Measurements from ENCODE around the gene ETV2.

ETV2 gene

DNA sequence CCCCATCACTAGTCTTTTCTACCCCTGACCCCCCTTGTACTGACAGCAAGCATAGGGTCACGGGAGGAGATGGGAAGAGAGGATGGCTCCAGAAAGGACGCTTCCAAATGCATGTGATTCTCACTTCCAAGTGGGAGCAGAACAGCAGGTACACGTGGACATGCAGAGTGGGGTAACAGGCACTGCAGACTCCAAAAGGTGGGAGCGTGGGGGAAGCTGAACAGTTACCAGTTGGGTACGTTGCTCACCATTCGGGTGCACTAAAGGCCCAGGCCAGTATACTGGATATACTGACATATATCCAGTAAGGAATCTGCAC is 2.3 kb upstream of the ETV2 start (continued):
- TF ChIP-seq ZNF623 (tag by site-specific recombination; IDR thresholded peaks at IDR 0.05) (no peak), ZNF138 (tag by site-specific recombination; IDR thresholded peaks at IDR 0.05; ENCODE audit: borderline replicate concordance) (no peak), KLF10 (tag by site-specific recombination; IDR thresholded peaks at IDR 0.05) (no peak), FEZF1 (tag by site-specific recombination; IDR thresholded peaks at IDR 0.05) (no peak), ZBTB48 (tag by site-specific recombination; IDR thresholded peaks at IDR 0.05) (no peak), ZNF140 (tag by site-specific recombination; IDR thresholded peaks at IDR 0.05) (no peak), ZNF600 (tag by site-specific recombination; IDR thresholded peaks at IDR 0.05) (peak; percentile 11; the same call in 1 of the 2 replicates), ZNF24 (tag by site-specific recombination; IDR thresholded peaks at IDR 0.05) (no peak), ZSCAN16 (tag by site-specific recombination; IDR thresholded peaks at IDR 0.05) (no peak), GLIS2 (tag by site-specific recombination; IDR thresholded peaks at IDR 0.05) (0 out of 2 replicates have a peak, but pooled peaks have one; percentile 1), ZNF23 (tag by site-specific recombination; IDR thresholded peaks at IDR 0.05; ENCODE audit: borderline replicate concordance) (no peak), TRIM28 (IDR thresholded peaks at IDR 0.05; ENCODE audit: borderline replicate concordance, low read length) (no peak), OVOL3 (tag by site-specific recombination; IDR thresholded peaks at IDR 0.05) (no peak), ZNF16 (tag by site-specific recombination; IDR thresholded peaks at IDR 0.05; ENCODE audit: low read depth) (no peak), ZNF660 (tag by site-specific recombination; IDR thresholded peaks at IDR 0.05) (no peak), ZNF670 (tag by site-specific recombination; IDR thresholded peaks at IDR 0.05; ENCODE audit: low read depth) (no peak), ZFHX2 (tag by site-specific recombination; conservative IDR thresholded peaks at IDR 0.05) (0 out of 2 replicates have a peak, but pooled peaks have one; percentile 4), ZFP41 (tag by site-specific recombination; IDR thresholded peaks at IDR 0.05; ENCODE audit: borderline replicate concordance) (no peak), ZNF76 (tag by site-specific recombination; IDR thresholded peaks at IDR 0.05; ENCODE audit: borderline replicate concordance, low read depth) (no peak), ZNF175 (tag by site-specific recombination; IDR thresholded peaks at IDR 0.05) (no peak)
- TF ChIP-seq, protein P1, sequence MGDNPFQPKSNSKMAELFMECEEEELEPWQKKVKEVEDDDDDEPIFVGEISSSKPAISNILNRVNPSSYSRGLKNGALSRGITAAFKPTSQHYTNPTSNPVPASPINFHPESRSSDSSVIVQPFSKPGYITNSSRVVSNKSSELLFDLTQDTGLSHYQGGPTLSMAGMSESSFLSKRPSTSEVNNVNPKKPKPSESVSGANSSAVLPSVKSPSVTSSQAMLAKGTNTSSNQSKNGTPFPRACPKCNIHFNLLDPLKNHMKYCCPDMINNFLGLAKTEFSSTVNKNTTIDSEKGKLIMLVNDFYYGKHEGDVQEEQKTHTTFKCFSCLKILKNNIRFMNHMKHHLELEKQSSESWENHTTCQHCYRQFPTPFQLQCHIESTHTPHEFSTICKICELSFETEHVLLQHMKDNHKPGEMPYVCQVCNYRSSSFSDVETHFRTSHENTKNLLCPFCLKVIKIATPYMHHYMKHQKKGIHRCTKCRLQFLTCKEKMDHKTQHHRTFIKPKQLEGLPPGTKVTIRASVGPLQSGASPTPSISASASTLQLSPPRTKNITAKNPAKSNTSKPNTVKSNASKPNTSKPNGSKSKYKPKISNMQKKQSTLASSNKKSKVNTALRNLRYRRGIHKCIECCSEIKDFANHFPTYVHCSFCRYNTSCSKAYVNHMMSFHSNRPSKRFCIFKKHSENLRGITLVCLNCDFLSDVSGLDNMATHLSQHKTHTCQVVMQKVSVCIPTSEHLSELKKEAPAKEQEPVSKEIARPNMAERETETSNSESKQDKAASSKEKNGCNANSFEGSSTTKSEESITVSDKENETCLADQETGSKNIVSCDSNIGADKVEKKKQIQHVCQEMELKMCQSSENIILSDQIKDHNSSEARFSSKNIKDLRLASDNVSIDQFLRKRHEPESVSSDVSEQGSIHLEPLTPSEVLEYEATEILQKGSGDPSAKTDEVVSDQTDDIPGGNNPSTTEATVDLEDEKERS (tag by site-specific recombination; IDR thresholded peaks at IDR 0.05) = no peak
- TF ChIP-seq, protein P2, sequence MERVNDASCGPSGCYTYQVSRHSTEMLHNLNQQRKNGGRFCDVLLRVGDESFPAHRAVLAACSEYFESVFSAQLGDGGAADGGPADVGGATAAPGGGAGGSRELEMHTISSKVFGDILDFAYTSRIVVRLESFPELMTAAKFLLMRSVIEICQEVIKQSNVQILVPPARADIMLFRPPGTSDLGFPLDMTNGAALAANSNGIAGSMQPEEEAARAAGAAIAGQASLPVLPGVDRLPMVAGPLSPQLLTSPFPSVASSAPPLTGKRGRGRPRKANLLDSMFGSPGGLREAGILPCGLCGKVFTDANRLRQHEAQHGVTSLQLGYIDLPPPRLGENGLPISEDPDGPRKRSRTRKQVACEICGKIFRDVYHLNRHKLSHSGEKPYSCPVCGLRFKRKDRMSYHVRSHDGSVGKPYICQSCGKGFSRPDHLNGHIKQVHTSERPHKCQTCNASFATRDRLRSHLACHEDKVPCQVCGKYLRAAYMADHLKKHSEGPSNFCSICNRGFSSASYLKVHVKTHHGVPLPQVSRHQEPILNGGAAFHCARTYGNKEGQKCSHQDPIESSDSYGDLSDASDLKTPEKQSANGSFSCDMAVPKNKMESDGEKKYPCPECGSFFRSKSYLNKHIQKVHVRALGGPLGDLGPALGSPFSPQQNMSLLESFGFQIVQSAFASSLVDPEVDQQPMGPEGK (tag by site-specific recombination; IDR thresholded peaks at IDR 0.05) = no peak; the same call in 1 of the 2 replicates
- TF ChIP-seq, protein P3, sequence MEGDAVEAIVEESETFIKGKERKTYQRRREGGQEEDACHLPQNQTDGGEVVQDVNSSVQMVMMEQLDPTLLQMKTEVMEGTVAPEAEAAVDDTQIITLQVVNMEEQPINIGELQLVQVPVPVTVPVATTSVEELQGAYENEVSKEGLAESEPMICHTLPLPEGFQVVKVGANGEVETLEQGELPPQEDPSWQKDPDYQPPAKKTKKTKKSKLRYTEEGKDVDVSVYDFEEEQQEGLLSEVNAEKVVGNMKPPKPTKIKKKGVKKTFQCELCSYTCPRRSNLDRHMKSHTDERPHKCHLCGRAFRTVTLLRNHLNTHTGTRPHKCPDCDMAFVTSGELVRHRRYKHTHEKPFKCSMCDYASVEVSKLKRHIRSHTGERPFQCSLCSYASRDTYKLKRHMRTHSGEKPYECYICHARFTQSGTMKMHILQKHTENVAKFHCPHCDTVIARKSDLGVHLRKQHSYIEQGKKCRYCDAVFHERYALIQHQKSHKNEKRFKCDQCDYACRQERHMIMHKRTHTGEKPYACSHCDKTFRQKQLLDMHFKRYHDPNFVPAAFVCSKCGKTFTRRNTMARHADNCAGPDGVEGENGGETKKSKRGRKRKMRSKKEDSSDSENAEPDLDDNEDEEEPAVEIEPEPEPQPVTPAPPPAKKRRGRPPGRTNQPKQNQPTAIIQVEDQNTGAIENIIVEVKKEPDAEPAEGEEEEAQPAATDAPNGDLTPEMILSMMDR (tag by site-specific recombination; IDR thresholded peaks at IDR 0.05) = no peak
- TF ChIP-seq, protein P4, sequence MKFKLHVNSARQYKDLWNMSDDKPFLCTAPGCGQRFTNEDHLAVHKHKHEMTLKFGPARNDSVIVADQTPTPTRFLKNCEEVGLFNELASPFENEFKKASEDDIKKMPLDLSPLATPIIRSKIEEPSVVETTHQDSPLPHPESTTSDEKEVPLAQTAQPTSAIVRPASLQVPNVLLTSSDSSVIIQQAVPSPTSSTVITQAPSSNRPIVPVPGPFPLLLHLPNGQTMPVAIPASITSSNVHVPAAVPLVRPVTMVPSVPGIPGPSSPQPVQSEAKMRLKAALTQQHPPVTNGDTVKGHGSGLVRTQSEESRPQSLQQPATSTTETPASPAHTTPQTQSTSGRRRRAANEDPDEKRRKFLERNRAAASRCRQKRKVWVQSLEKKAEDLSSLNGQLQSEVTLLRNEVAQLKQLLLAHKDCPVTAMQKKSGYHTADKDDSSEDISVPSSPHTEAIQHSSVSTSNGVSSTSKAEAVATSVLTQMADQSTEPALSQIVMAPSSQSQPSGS (tag by site-specific recombination; IDR thresholded peaks at IDR 0.05; ENCODE audit: low read depth) = no peak
- TF ChIP-seq, protein P5, sequence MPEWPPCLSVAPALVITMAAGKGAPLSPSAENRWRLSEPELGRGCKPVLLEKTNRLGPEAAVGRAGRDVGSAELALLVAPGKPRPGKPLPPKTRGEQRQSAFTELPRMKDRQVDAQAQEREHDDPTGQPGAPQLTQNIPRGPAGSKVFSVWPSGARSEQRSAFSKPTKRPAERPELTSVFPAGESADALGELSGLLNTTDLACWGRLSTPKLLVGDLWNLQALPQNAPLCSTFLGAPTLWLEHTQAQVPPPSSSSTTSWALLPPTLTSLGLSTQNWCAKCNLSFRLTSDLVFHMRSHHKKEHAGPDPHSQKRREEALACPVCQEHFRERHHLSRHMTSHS (tag by site-specific recombination; IDR thresholded peaks at IDR 0.05) = no peak
- TF ChIP-seq, protein P6, sequence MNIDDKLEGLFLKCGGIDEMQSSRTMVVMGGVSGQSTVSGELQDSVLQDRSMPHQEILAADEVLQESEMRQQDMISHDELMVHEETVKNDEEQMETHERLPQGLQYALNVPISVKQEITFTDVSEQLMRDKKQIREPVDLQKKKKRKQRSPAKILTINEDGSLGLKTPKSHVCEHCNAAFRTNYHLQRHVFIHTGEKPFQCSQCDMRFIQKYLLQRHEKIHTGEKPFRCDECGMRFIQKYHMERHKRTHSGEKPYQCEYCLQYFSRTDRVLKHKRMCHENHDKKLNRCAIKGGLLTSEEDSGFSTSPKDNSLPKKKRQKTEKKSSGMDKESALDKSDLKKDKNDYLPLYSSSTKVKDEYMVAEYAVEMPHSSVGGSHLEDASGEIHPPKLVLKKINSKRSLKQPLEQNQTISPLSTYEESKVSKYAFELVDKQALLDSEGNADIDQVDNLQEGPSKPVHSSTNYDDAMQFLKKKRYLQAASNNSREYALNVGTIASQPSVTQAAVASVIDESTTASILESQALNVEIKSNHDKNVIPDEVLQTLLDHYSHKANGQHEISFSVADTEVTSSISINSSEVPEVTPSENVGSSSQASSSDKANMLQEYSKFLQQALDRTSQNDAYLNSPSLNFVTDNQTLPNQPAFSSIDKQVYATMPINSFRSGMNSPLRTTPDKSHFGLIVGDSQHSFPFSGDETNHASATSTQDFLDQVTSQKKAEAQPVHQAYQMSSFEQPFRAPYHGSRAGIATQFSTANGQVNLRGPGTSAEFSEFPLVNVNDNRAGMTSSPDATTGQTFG (tag by site-specific recombination; IDR thresholded peaks at IDR 0.05; ENCODE audit: borderline replicate concordance) = no peak
- TF ChIP-seq, protein P7, sequence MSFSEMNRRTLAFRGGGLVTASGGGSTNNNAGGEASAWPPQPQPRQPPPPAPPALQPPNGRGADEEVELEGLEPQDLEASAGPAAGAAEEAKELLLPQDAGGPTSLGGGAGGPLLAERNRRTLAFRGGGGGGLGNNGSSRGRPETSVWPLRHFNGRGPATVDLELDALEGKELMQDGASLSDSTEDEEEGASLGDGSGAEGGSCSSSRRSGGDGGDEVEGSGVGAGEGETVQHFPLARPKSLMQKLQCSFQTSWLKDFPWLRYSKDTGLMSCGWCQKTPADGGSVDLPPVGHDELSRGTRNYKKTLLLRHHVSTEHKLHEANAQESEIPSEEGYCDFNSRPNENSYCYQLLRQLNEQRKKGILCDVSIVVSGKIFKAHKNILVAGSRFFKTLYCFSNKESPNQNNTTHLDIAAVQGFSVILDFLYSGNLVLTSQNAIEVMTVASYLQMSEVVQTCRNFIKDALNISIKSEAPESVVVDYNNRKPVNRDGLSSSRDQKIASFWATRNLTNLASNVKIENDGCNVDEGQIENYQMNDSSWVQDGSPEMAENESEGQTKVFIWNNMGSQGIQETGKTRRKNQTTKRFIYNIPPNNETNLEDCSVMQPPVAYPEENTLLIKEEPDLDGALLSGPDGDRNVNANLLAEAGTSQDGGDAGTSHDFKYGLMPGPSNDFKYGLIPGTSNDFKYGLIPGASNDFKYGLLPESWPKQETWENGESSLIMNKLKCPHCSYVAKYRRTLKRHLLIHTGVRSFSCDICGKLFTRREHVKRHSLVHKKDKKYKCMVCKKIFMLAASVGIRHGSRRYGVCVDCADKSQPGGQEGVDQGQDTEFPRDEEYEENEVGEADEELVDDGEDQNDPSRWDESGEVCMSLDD (tag by site-specific recombination; IDR thresholded peaks at IDR 0.05) = 0 out of 2 replicates have a peak, but pooled peaks have one; percentile 57
